ENCODE measurements around the gene SH3YL1.

Gene SH3YL1

GRCh38 chr2:253202-253638 lies 10.6 kb downstream of the SH3YL1 start:
- TF ChIP-seq POLR2A (IDR thresholded peaks at IDR 0.05; ENCODE audit: low read depth, low read length) (no peak), POLR2AphosphoS5 (IDR thresholded peaks at IDR 0.05; ENCODE audit: low read depth, low read length) (no peak), TAF1 (IDR thresholded peaks at IDR 0.05; ENCODE audit: borderline replicate concordance, low read depth, low read length) (no peak)
- DNase-seq (ENCODE audit: insufficient read length) (no peak), FAIRE-seq (no peak)

GRCh38 chr2:252001-252602 lies 11.7 kb downstream of the SH3YL1 start:
- FAIRE-seq (no peak), DNase-seq (ENCODE audit: insufficient read length) (no peak)
- TF ChIP-seq POLR2AphosphoS5 (IDR thresholded peaks at IDR 0.05; ENCODE audit: low read depth, low read length) (no peak), POLR2A (IDR thresholded peaks at IDR 0.05; ENCODE audit: low read depth, low read length) (no peak), TAF1 (IDR thresholded peaks at IDR 0.05; ENCODE audit: borderline replicate concordance, low read depth, low read length) (no peak)

- FAIRE-seq (no peak), DNase-seq (ENCODE audit: insufficient read length) (no peak)
- TF ChIP-seq TAF1 (IDR thresholded peaks at IDR 0.05; ENCODE audit: borderline replicate concordance, low read depth, low read length) (no peak), POLR2A (IDR thresholded peaks at IDR 0.05; ENCODE audit: low read depth, low read length) (no peak), POLR2AphosphoS5 (IDR thresholded peaks at IDR 0.05; ENCODE audit: low read depth, low read length) (no peak)
These were observed 14.2 kb downstream of the SH3YL1 start for GRCh38 chr2:249538-250042.

GRCh38 chr2:248724-249123 lies 15.1 kb downstream of the SH3YL1 start:
- no peak for DNase-seq (ENCODE audit: insufficient read length)
- no peak for FAIRE-seq
- TF ChIP-seq TAF1 (IDR thresholded peaks at IDR 0.05; ENCODE audit: borderline replicate concordance, low read depth, low read length) = no peak
- TF ChIP-seq POLR2AphosphoS5 (IDR thresholded peaks at IDR 0.05; ENCODE audit: low read depth, low read length) = no peak
- no peak for TF ChIP-seq POLR2A (IDR thresholded peaks at IDR 0.05; ENCODE audit: low read depth, low read length)

- DNase-seq (ENCODE audit: insufficient read length) (no peak), FAIRE-seq (peak; percentile 38)
- no peak for TF ChIP-seq POLR2AphosphoS5 (IDR thresholded peaks at IDR 0.05; ENCODE audit: low read depth, low read length)
- no peak for TF ChIP-seq POLR2A (IDR thresholded peaks at IDR 0.05; ENCODE audit: low read depth, low read length)
- TF ChIP-seq TAF1 (IDR thresholded peaks at IDR 0.05; ENCODE audit: borderline replicate concordance, low read depth, low read length) = no peak
These were observed 17.2 kb downstream of the SH3YL1 start for GRCh38 chr2:246489-247144.

- no peak for FAIRE-seq
These were observed 19.3 kb downstream of the SH3YL1 start for GRCh38 chr2:244547-244946.

GRCh38 chr2:238869-239268 lies 25.0 kb downstream of the SH3YL1 start:
- FAIRE-seq = no peak

More at GRCh38 chr2:244547-244946, 19.3 kb downstream of the SH3YL1 start:
- TF ChIP-seq POLR2AphosphoS5 (IDR thresholded peaks at IDR 0.05; ENCODE audit: low read depth, low read length) = no peak
- TF ChIP-seq POLR2A (IDR thresholded peaks at IDR 0.05; ENCODE audit: low read depth, low read length) = no peak
- no peak for TF ChIP-seq TAF1 (IDR thresholded peaks at IDR 0.05; ENCODE audit: borderline replicate concordance, low read depth, low read length)
- no peak for DNase-seq (ENCODE audit: insufficient read length)

GRCh38 chr2:238431-238830 lies 25.4 kb downstream of the SH3YL1 start:
- no peak for DNase-seq (ENCODE audit: insufficient read length)
- TF ChIP-seq TAF1 (IDR thresholded peaks at IDR 0.05; ENCODE audit: borderline replicate concordance, low read depth, low read length) (no peak), POLR2AphosphoS5 (IDR thresholded peaks at IDR 0.05; ENCODE audit: low read depth, low read length) (no peak), POLR2A (IDR thresholded peaks at IDR 0.05; ENCODE audit: low read depth, low read length) (no peak)
- FAIRE-seq = no peak

More at GRCh38 chr2:238869-239268, 25.0 kb downstream of the SH3YL1 start:
- TF ChIP-seq POLR2A (IDR thresholded peaks at IDR 0.05; ENCODE audit: low read depth, low read length) (no peak), POLR2AphosphoS5 (IDR thresholded peaks at IDR 0.05; ENCODE audit: low read depth, low read length) (no peak), TAF1 (IDR thresholded peaks at IDR 0.05; ENCODE audit: borderline replicate concordance, low read depth, low read length) (no peak)
- no peak for DNase-seq (ENCODE audit: insufficient read length)

- FAIRE-seq (no peak), DNase-seq (ENCODE audit: insufficient read length) (no peak)
- TF ChIP-seq POLR2AphosphoS5 (IDR thresholded peaks at IDR 0.05; ENCODE audit: low read depth, low read length) (no peak), TAF1 (IDR thresholded peaks at IDR 0.05; ENCODE audit: borderline replicate concordance, low read depth, low read length) (no peak), POLR2A (IDR thresholded peaks at IDR 0.05; ENCODE audit: low read depth, low read length) (no peak)
These were observed 26.0 kb downstream of the SH3YL1 start for GRCh38 chr2:237878-238277.

GRCh38 chr2:236993-237539 lies 26.8 kb downstream of the SH3YL1 start:
- FAIRE-seq = no peak
- TF ChIP-seq POLR2A (IDR thresholded peaks at IDR 0.05; ENCODE audit: low read depth, low read length) (no peak), TAF1 (IDR thresholded peaks at IDR 0.05; ENCODE audit: borderline replicate concordance, low read depth, low read length) (no peak), POLR2AphosphoS5 (IDR thresholded peaks at IDR 0.05; ENCODE audit: low read depth, low read length) (no peak)
- no peak for DNase-seq (ENCODE audit: insufficient read length)

GRCh38 chr2:234421-234820 lies 29.4 kb downstream of the SH3YL1 start:
- no peak for TF ChIP-seq POLR2A (IDR thresholded peaks at IDR 0.05; ENCODE audit: low read depth, low read length)
- TF ChIP-seq TAF1 (IDR thresholded peaks at IDR 0.05; ENCODE audit: borderline replicate concordance, low read depth, low read length) = no peak
- TF ChIP-seq POLR2AphosphoS5 (IDR thresholded peaks at IDR 0.05; ENCODE audit: low read depth, low read length) = no peak
- no peak for FAIRE-seq
- DNase-seq (ENCODE audit: insufficient read length) = no peak
